Activated naive CD4-positive, alpha-beta T cell treated with Interleukin-2 at 50 U/mL for 16 hours (primary cell): ENCODE measurements around the gene YPEL5.

Experiments used
- DNase-seq: peaks from one replicate; pipeline ENCODE4 v3.0.0-alpha.2; 2020

Gene YPEL5

GRCh38 chr2:30208453-30208852, 61.6 kb downstream of the YPEL5 start:
- DNase-seq, result peak; percentile 41

GRCh38 chr2:30209227-30209626, 62.4 kb downstream of the YPEL5 start:
- no peak for DNase-seq
